ENCODE measurements around the gene CFAP97D1.

CFAP97D1 gene

GRCh38 chr17:43800736-43801135, 20.5 kb downstream of the CFAP97D1 start:
- no peak for DNase-seq

GRCh38 chr17:43801844-43802243, 21.6 kb downstream of the CFAP97D1 start:
- DNase-seq = no peak

GRCh38 chr17:43803758-43804157, 23.5 kb downstream of the CFAP97D1 start:
- no peak for DNase-seq

DNA sequence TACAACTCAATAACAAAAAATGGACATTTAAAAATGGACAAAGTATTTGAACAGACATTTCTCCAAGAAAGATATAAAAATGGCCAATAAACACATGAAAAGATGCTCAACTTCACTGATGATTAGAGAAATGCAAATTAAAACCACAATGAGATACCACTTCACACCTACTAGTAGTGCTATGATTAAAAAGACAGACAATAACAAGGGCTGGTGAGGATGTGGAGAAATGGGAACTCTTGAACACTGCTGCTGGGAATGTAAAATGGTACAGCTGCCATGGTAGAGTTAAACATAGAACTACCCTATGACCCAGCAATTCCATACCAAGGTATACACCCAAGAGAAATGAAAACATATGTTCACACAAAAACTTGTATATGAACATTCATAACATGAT, 24.9 kb downstream of the CFAP97D1 start:
- no peak for DNase-seq

DNA sequence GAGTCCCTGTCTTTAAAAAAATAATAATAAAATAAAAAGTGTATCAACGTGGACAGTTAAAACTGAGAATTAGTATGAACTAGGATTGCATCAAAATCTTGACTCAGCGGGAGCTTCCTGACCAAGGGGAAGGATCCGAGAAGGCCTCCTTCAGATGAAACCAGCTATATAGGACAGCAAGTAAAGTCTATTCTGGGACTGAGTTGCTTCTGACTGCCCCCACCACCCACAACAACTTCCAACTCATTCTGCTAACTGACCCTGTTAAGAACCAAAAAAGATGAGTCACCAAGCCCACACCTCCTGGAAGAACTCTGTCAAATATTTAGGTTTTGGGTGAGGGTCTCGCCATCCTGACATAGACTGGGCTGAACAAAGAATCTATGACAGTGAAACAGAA, 27.8 kb downstream of the CFAP97D1 start:
- no peak for DNase-seq

DNA sequence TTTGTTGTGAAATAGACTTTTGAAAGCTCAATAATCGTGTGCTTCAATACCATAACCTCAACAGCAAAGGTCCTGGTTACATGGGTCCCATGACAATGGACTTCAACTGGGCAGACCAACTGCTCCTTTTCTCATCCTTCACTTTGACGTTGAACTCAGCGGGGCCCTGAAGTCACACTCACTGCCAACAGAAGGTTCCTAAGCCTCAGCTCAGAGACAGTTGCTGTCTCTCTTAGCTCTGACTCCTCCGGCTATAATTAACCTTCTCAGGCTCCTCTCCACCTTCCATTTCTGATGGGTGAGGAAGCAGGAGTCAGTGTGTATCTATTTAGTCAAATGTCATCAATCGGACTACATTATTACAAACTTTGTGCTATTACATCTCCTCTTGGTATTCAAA, 28.9 kb downstream of the CFAP97D1 start:
- no peak for DNase-seq

DNA sequence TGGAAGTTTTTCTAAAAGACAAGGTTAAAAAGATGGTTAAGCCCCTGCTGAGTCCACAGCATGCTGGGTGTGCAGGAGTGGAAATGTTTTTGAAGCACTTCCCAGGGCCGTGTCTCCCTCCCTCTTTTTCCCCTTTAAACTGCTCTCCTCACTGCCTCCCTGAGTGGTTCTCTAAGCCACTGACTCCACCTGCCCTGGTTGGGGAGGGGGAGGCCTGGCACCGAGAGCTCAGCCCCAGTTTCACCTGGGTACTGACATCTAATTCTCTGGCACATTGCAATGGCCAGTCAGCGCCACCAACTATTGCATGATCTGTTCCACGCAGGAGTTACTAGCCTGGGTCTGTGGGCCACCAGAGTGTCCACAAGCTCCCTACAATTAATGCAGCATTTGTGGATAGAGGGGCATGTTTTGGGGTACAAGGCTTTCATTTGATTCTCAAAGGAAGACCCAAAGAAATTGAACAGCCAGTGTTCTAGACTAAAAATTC, 30.0 kb downstream of the CFAP97D1 start:
- no peak for DNase-seq

DNA sequence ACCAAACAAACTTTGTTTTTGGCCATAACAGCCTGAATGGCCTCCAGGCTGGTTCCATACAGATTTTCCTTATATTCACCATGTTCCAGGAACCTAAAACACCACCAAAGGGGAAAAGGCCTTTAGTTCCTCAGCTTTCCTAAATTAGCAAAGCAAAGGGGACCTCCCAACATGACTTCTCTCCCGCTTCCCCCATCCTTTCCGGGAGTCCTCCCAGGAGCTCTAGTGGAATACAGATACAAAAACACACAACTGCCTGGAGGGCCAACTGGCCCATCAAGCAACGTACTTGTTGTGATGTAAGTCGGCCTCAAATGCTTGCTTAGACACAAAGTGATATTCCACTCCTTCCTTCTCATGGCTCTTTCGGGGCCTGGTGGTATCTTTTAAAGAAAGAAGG, 30.6 kb downstream of the CFAP97D1 start:
- DNase-seq = no peak

GRCh38 chr17:43812396-43813265, 32.4 kb downstream of the CFAP97D1 start:
- no peak for DNase-seq

GRCh38 chr17:43813386-43813785, 33.2 kb downstream of the CFAP97D1 start:
- DNase-seq = no peak

- DNase-seq = no peak
These were observed 33.8 kb downstream of the CFAP97D1 start for GRCh38 chr17:43814026-43814425.

DNA sequence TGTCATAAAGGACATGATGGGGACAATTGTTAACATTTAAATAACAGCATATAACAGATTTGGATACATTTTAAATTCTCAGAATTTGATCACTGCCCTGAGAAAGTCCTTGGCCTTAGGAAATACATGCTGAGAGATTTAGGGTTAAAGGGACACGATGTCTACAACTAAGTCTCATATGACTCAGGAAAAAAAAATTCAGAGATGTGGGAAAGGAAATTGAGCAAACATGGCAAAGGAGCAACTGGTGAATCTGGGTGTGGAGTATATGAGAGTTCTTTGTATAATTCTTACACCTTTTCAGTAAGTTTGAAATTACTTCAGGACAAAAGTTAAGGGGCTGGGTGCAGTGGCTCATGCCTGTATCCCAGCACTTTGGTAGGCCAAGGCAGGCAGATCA, 34.5 kb downstream of the CFAP97D1 start:
- no peak for DNase-seq

- no peak for DNase-seq
These were observed 36.4 kb downstream of the CFAP97D1 start for GRCh38 chr17:43816336-43817320.

DNA sequence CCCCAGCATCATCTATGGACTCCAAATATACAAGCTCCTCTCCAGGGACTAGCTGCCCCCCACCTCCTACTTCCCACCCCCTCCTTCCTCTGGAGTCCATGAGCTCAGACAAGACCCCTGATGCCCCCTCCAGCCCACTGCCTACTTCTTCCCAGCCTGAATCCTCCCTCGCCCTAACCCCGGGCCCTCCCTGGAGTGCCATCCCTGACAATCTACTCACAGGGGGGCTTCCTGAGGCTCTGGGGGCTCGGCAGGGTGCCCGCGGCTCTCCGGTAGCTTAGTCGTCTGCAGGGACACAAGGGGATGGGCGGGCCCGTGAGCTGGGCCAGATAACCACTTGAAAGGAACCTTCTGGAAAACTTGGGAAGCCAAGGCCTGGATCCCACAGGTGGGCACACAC, 37.6 kb downstream of the CFAP97D1 start:
- no peak for DNase-seq

- no peak for DNase-seq
These were observed 38.7 kb downstream of the CFAP97D1 start for GRCh38 chr17:43818966-43819365.

DNA sequence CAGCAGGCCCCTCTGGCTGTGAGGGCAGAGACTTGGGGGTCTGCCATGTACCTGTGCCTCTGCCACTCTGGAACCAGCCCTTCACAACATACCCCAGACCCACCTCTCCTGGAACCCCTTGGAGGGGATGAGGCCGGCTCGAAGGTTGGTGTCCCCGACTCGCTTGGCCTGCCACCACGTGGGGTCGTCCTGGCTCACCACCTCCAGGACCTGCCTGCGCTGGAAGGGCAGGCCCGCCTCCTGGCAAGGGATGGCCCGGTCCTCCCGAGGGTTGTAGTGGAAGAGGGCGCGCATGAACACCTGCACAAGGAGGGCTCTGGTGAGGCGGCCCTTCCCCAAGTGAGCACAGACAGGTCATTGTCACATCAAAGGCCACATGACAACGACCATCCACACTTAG, 40.5 kb downstream of the CFAP97D1 start:
- DNase-seq = no peak

DNA sequence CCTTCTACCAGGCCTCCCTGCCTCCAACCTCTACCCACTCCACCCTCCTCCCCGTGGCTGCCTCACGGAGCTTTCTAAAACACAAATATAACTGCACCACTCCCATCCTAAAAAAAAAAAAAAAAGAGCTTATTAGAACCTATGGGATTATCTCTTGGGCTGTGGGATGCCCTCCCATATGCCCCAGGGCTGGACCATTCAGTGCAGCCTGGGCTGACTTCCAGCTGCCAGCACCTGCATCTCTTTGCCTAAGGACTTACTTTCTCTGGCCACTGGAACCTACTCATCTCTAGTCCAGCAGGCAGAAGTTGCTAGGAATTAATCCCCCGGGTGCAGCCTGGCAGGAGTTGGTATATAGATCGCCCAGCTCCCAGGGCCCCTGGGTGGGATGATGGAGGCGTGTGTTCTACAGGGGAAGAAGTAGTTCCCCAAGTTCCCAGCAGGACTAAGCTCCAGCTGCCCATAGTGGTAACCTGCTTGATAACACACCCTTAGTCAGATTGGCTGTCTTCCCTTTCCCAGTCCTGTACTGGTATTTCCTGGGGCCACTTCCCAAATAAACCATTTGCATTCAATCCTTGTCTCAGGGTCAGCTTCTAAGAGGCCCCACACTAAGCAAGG, 42.4 kb downstream of the CFAP97D1 start:
- no peak for DNase-seq

GRCh38 chr17:43823350-43824084, 43.3 kb downstream of the CFAP97D1 start:
- DNase-seq = no peak

DNA sequence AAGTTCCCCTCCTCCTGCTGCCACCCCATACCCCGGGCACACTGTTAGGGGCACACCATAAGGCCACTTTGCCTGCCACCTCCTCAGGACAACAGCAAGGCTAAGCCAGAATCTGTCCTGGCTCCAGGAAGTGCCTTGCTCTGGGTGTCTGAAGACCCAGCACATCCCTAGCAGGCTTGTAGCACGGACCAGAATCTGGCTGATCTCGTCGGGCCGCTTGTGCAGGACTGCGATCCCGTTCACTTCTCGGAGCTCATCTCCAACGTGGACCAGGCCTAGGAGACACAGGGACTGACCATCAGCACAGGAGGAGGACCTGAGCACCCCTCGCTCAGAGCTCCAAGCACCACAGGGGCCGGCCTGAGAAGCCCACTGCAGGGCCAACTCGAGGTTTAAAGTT, 45.3 kb downstream of the CFAP97D1 start:
- DNase-seq = no peak

DNA sequence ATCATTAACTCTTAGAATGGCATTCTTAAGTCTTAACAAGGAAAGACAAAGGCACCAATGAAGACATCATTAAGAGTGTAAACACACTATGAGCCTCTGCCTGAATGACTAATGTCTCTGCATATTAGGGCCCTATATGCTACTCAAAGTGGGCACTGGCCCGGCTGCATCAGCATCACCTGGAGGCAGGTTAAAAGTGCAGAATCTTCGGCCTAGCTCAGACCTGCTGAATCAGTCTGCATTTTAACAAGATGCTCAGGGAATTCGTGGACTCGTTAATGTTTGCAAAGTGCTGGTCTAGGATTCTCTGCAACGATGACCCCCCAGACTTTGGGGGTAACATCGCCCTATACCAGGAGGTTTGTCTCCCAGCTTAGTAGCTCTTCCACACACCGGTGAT, 46.0 kb downstream of the CFAP97D1 start:
- DNase-seq = no peak

- DNase-seq = no peak
These were observed 47.4 kb downstream of the CFAP97D1 start for GRCh38 chr17:43827596-43827995.

DNA sequence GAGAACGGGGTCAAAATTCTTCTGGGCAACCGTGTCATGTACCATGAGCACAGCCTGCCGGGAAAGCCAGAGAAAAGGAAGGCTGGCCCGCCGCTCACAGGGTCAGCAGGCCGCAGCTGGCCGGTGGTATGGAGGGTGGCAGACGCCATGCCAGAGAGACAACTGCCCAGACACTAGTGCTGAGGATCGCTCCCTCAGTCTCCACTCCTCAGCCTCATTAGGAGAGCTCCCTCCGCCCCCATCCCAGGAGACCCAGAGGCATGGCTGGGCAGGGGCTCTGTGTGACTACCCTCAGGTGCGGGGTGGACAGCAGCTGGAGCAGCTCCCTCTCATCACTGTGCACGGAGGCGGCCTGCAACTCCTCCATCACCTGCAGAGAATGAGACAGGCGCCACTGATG, 49.5 kb downstream of the CFAP97D1 start:
- DNase-seq = no peak
